T-helper 1 cell (primary cell): ENCODE data around the gene INTS6.

Experiments
- DNase-seq, 5 donors: peaks; one replicate each; pipeline ENCODE4 v3.0.0-alpha.2; 2012 to 2020
- total RNA-seq, 4 donors: gene quantifications; one replicate each; lab custom pipeline; 2026; lab: John Stamatoyannopoulos, UW

The INTS6 gene, protein sequence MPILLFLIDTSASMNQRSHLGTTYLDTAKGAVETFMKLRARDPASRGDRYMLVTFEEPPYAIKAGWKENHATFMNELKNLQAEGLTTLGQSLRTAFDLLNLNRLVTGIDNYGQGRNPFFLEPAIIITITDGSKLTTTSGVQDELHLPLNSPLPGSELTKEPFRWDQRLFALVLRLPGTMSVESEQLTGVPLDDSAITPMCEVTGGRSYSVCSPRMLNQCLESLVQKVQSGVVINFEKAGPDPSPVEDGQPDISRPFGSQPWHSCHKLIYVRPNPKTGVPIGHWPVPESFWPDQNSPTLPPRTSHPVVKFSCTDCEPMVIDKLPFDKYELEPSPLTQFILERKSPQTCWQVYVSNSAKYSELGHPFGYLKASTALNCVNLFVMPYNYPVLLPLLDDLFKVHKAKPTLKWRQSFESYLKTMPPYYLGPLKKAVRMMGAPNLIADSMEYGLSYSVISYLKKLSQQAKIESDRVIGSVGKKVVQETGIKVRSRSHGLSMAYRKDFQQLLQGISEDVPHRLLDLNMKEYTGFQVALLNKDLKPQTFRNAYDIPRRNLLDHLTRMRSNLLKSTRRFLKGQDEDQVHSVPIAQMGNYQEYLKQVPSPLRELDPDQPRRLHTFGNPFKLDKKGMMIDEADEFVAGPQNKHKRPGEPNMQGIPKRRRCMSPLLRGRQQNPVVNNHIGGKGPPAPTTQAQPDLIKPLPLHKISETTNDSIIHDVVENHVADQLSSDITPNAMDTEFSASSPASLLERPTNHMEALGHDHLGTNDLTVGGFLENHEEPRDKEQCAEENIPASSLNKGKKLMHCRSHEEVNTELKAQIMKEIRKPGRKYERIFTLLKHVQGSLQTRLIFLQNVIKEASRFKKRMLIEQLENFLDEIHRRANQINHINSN
- 190 to 239 (median 222) reads per million in 4 donors for total RNA-seq

DNA sequence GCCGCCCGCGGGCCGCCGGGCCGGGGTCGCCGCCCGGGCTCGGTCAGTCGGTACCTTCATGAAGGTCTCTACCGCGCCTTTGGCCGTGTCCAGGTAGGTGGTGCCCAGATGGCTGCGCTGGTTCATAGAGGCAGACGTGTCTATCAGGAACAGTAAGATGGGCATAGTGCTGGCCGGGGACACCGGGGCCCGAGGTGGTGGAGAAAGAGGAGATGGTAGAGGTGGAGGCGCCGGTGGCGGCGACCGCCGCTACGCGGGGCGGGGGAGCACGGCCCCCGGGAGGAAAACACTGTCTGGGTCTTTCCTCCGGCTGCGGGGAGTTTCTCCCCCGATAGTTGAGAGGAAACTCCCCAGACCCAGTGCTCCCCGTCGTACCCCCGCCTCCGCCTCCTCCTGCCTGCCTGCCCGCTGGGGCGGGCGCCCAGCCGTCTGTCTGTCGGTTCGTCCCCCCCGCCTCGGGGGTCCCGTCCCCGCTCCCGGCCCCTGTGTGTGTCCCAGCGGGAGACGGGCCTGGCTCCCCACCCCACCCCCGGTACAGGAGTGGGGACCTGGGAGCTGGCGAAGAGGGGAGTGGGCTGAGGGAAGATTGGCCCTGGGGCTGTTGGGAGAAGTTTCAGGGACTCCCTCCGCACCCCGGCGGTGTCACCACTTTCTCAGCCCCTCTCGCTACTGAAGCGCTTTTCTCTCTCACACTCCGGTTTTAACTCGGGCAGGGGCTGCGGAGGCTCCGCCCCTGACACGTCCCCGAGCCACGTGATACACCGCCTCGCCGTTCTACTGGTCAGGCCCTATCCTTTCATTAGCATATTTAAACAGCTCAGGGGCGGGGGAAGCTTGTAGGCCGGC, at the start of gene INTS6:
Gene INTS6 (minus strand): TSS at position 676 of the 846 bp plus-strand sequence. CDS start 511 bp downstream, at position 165.
- DNase-seq: peak; percentile 97 to 99 (median 99)

DNA sequence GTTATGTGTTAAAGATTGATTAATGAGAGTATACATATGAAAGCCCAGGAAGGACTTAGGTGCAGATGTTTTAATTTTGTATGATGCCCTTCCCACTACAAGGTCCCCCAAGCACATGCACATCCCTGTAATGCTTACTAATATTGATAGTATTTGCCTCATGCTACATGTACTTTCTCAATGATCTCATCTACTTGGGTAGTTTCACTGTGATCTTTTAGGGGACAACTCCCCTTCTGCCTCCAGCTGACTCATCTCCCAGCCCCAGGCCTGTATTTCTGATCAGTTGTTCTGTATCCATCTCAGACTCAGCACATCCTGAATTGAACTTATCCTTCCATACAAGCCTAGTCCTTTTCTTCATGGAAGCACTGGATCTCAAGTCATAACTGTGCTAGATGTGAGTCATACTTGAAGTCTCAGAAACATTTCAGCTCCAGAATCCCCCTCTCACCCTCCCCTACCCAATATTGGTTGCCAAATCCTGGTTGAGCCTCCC, 49.4 kb upstream of the INTS6 start:
- DNase-seq: peak in 1 of 5 donors; percentile 65

DNA sequence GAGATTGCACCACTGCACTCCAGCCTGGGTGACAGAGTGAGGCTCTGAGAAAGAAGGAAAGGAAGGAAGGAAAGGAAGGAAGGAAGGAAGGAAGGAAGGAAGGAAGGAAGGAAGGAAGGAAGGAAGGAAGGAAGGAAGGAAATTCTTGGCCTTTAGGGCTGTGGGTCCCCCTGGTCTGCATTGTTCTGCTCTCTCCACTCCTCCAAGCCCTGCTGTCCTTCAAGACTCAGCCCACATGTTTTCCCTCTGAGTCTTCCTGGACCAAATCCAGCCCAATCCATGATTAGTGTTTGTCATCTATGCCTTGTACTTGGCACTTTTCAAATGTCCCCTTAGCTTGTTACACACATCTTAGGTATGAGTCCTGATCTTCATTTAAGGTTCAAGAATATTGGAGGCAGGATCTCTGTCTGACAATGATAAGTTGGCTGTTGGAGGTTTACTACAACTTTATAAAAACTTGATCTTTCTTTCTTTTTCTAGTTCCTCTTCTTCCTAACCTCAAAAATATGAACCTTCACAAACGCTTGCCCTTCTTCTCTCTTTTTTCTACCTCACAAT, 48.8 kb upstream of the INTS6 start:
- no peak for DNase-seq

DNA sequence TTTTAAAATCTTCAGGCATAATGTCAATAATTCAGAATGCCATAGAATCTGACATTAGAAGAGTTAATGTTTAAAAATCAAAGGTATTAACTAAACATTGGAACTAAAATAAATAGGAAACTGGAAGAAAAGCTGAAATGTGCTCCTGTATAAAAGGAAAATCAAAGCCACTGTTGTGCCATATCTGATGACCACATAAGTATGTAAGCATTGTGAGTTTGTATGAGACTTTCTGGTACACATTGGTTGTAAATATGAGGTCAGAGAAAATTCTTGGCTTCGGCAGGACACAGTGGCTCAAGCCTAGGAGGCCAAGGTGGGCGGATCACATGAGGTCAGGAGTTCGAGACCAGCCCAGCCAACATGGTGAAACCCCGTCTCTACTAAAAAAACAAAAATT, 48.3 kb upstream of the INTS6 start:
- no peak for DNase-seq

DNA sequence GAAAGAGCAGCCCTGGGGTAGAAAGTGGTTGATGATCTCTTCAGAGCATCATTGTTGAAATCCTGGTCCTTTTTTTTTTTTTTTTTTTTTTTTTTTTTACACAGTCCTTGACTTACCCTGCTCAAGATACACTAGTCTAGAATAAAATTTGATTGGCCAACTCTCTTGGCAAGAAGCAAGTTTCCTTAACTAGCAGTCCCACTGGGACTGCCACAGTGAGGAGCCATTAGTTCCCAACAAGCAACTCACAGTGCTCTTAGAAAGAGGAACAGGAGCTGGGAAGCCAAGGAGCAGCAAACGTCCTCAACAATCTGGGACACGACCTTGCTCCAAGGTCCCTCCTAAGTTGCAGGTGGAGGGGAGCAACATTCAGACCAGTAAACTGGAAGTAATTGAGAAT, 47.9 kb upstream of the INTS6 start:
- no peak for DNase-seq

DNA sequence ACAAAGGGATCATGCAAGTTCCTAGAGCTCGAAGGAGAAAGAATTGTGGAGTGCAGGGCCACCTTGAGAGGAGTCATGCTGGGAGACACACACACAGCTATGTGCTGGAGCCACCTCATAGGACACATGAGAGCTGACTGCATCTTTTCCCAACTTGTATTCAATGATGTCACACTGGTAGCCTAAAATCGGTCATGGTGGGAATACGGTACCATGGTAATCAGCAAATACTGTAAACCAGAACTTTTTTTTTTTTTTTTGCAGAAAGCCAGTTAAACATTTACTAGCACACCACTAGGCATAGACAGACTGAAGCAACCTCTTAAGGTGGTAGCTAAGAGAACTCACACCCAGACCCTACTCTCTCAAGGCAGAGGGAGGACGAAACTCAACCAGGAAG, 47.0 kb upstream of the INTS6 start:
- DNase-seq: no peak

DNA sequence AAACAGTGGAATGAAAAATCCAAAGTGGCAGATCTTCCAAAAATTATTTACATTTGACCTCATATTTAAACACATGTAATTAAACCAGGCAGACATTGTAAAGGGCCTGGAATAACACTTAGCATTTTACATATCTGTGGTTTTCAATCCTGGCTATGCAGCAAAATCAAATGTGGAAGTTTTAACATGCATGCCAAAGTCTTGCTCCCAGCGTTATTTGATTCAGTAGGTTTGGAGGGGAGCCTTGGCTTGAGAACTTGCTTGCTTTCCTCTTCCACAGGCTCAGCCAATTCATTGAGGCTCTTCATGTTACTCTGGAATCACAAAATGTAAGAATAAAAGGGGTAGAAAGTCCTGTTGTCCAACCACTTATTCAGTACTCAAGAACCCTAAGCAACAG, 42.5 kb upstream of the INTS6 start:
- DNase-seq: no peak

DNA sequence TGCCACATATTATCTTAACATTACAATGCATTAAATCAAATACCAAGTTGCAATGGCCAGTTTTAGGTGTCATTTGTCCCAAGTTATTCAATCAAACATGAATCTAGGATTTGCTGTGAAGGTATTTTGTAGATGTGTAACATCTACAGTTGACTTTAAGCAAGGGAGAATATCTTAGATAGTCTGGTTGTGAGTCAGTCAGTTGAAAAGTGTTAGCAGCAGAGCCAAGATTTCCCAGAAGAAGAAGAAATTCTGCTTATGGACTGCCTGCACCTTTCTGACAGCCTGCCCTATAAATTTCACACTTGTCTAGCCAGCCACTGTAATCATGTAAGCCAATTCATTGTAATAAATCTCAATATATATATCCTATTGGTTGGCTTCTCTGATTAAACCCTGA, 41.3 kb upstream of the INTS6 start:
- no peak for DNase-seq

DNA sequence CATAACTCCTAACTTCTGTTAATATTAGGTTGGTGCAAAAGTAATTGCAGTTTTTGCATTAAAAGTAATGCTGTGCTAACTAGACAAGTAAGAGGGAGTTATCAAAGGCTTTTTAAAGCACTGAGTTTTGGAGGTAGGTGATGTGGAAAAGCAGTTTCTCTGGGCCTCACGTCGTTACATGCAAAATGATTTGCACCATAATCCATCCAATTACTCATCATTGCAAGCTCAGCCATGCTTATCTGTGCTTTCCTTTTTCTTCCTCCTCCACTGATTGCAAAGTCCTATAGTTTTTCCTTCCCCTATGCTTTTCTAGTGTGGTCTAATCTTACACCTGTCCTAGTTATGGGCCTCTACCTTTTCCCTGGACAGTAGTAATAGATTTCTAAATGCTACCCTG, 35.4 kb upstream of the INTS6 start:
- DNase-seq: no peak

DNA sequence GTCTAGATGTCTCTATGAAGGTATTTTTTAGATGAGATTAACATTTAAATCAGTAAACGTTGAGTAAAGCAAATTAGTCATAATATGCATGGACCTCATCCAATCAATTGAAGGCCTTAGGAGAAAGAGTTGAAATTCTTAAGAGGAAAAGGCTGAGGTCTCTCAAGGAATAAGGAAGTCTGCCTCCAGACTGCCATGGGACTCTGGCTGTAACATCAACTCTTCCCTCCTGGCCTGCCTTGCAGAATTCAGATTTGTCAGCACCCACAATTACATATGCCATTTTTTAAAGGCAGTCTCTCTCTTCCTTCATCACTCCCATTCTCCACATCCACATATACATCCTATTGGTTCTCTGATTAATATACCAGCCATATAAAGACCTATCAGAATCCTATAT, 28.8 kb upstream of the INTS6 start:
- DNase-seq: no peak

DNA sequence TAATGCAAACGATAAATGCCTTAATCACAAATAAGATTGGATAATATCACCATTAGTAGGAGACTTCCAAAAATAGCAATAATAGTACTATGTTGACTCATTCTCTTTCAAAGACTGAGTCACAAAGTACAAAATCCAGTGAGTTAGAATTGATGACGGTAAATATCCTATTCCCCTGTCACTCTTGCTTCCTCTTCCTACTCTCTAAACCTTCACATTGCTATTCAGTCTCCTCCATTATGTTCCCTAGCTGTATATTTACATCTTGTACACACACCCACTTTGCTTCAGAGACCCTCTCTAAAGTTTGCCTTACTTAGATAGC, 26.3 kb upstream of the INTS6 start:
- DNase-seq: no peak

DNA sequence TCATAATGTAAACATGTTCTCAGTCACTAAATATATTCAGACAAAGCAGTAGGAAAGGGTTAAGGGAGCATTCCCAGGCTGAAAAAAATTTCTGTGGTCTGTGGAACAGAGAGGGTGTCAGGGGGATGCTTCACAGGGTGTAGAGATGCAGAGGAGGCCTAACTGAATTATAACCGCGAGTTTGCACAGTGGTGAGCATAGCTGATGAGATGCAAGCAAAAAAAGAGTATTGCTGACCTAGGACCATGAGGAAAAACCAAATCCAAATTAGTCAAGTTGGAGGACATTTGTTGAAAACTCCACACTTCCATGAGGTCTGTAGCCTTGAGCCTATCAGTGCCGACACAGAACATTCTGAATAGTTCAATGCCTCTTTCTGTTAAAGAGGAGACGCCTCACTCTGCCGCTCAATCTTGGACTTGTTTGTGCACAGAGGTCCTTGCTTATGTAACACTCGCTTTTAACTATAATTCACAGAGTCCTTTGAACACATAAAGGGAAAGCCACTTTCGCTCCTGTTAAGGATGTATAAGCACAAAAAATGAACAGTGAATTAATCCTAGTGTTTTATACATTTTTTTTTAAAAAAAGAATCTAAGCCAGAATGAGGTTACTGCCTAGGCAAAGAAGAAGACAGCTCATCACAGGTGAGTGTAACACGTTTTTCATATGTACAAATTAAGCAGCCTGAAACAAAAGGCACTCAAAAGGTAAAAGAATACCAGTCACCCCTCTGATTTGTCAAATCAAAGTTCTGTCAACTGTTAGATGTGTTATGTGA, 25.8 kb upstream of the INTS6 start:
- DNase-seq: no peak

DNA sequence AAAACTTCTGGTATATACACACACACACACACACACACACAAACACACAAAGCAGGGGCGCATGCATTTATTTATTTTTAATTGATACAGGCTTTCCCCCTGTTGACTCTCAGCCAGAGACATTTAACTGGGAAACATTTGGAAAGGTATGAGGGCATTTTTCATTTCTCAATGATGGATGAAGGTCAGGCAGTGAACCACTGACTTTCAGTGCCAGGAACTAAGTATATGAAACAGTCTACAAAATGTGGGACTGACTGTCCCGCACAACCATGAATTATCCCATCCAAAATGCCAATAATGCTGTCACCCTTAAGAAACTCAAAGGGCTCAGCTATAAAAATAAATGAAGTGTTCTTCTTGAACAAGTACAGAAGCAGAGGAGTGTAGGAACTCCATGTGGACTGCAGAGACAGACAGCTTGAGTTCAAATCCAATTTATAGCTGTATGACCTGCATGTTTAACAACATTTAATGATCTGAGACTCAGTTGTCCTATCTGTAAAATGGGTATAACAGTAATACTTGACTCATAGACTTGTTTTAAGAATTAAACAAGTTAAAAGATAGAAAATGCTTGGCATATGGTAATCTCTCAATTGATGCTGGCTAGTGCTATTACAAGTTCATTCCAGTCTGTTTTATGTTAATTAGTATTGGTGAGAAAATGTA, 25.0 kb upstream of the INTS6 start:
- DNase-seq: no peak

DNA sequence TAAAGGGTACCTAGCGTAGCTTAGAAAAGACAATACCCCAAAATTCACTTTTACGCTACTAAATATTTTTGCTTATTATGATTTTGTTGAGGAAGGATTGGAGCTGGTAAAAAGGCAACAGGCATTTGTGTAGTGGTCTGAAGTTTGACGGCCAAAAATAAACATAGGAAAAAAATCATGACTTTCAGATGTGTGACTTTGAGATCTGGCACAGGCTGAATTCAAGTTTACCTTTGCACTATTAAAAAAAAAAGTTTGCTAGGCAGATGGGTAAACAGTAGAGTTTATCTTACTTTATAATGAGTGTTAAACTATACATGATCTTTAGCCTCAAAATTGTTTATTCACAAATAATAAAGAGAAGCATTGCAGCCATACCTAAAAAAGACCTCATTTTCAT, 24.3 kb upstream of the INTS6 start:
- no peak for DNase-seq

DNA sequence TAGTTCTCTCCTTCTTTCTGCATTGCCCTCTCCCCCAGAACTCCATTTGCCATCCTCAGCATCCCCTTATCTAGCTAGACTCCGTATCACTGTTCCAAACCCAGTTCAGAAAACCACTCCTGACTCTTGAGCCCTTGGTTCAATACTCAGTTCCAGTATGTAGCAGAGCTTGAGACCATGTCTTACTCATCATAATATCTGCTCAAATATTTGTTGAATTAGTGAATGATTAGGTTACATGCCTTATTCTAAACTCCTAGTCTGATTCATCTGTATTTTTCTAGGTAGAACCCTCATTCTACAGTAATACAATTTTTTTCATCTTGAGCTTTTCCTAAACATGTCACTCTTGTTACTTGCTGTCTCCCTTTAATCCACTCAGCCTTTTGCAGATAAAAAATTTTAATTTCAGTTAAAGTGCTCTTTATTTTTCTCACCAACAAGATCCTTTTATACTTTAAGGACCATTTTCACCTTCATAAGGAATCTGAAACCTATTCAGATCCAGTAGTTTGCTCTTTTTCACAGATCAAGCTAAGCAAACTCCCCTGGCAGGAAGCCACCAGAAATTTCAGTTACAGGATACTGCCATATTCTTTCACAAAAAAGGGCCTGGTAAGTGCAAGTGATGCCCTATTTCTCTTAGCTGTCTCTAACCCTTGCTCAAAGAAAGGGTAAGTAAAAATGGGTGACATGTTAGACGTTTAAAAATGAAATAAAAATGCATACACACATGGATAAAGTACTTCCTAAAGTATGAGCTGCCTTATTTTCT, 23.1 kb upstream of the INTS6 start:
- DNase-seq: no peak

DNA sequence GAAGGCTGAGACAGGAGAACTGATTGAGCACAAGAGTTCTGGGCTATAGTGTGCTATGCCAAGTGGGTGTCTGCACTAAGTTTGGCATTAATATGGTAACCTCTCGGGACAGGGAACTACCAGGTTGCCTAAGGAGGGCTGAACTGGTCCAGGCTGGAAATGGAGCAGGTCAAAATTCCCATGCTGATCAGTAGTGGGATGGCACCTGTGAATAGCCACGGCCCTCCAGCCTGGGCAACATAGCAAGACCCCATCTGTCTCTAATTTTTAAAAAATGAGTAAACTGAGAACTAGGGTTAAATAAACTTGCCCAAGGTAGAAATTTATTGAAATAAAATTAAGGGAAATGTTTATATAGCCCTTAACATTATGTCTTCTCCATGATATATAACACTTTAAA, 17.0 kb upstream of the INTS6 start:
- DNase-seq: no peak

DNA sequence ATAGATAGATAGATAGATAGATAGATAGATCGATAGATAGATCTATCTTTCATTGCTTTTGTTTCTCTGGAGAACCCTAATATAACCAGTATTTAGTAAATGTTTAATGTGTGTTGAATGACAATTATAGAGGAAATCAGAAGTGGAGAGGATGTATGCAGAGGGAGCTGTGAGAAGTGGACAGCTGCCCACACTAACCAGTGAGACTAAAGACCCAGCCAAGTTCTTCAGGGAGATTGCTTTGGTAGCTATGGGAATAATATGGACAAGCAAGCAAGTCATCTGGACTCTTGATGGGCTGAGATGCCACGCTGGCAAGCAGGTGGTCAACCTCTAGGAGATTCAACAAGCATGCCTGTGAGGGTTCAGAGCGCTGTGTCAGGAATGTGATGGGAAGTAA, 14.9 kb upstream of the INTS6 start:
- DNase-seq: no peak

DNA sequence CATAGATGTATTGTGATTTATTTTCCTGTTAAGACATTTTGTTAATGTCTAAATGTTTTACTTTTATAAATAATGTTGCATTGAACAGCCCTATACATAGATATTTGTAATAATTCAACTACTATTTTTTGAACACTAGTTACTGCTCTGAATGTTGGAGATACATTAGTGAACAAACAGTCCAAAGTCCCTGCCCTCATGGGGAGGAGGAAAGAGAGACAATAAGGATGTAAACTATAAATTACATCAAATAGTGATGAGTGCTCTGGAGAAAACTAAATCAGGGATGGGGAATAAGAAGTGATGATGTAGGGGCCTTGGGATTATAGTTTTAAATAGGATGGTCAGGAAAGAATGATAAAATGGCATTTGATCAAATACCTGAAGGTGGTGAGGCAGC, 12.3 kb upstream of the INTS6 start:
- DNase-seq: no peak

DNA sequence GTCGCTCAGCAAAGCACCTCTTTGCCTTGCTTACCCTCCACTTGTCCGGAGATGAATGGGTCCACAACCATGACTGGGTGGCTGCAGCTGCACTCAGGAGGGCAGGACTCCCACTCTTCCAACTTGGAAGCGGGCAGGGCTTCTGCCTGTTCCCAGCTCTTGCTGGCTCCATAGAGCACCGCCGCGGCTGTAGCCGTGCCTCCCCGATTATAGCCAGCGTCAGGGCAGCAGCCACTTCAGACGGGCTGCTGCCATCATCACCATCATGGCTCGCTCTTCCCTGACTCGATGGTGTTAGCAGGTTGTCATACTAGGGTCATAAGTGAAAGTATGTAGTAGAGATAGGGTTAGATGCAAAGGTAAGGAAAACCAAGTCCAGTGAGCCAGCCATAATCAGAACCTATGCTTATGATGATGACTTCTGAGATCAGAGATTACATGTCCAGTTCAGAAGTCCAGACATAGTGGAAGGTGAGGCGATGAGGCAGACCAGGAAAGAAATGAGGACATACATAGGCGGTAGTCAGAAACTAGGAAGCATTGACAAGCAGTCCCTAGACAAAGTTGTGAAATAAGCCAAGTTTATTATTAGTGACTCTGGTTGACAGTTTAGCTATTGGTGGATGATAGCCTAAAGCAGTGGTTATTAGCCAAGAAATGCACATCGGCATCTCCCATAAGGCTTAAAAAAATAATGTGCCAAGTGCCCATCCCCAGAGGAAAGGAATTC, 4.4 kb upstream of the INTS6 start:
- no peak for DNase-seq

DNA sequence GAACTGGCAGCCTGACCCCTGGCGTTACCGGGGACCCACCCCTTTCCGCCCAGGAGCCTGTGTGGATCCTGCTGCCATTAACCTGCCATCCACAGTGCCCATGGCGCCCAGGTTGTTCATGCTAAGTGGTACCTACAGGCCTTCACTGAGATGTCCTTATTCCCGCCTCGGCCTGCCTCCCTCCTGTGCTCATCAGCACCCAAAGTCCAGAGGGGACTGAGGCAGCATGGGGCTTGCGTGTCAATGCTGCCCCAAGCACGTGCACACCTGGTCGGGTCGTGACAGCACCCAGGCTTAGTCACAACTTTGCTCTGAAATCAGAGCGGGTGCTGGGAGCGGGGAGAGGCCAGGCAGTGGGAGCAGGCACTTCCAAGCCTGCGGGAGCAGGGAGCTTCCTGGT, 3.7 kb upstream of the INTS6 start:
- DNase-seq: no peak
